ENCODE results near the gene ABHD14A.

The ABHD14A gene

DNA sequence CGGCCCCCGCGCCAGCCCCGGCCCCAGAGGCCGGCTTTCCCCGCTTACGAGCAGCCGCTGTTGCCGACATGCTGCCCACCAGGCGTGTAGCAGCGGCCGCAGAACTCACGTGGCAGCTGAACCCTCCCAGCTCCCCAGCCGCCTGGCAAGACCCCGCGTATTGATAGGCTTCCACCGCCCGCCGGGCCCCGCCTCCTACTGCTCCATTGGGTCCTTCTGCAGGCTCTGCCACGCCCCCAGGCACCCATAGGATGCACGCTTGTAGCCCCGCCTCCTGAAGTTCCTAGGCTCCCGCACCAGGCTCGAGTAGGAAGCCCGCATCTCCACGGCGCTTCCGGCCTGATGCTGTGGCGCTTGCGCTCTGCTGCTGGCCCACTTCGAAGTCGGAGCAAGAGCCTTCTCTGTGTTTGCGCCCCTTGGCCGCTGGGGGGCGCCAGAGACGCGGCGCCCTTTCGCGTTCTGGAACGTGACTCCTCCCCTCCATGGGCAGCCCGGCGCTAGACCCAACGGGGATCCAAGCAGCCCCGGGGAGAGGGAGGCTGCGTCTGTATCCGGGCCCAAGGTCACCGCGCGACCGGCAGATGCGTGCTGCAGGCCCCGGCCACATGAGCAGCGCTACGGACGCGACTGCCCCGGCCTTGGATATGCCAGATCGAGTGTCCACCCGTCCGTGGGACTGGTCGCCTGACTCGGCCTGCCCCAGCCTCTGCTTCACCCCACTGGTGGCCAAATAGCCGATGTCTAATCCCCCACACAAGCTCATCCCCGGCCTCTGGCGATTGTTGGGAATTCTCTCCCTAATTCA lies 32.9 kb upstream of the ABHD14A start, which contains the start of the genes PARP3 and RRP9:
Gene PARP3 (plus strand): TSS at position 566 of the 805 bp plus-strand sequence. CDS start 993 bp downstream, outside the sequence.
Gene RRP9 (minus strand): TSS at position 107 of the 805 bp plus-strand sequence. CDS start 37 bp downstream, at position 70.
- DNase-seq, result peak; percentile 99

DNA sequence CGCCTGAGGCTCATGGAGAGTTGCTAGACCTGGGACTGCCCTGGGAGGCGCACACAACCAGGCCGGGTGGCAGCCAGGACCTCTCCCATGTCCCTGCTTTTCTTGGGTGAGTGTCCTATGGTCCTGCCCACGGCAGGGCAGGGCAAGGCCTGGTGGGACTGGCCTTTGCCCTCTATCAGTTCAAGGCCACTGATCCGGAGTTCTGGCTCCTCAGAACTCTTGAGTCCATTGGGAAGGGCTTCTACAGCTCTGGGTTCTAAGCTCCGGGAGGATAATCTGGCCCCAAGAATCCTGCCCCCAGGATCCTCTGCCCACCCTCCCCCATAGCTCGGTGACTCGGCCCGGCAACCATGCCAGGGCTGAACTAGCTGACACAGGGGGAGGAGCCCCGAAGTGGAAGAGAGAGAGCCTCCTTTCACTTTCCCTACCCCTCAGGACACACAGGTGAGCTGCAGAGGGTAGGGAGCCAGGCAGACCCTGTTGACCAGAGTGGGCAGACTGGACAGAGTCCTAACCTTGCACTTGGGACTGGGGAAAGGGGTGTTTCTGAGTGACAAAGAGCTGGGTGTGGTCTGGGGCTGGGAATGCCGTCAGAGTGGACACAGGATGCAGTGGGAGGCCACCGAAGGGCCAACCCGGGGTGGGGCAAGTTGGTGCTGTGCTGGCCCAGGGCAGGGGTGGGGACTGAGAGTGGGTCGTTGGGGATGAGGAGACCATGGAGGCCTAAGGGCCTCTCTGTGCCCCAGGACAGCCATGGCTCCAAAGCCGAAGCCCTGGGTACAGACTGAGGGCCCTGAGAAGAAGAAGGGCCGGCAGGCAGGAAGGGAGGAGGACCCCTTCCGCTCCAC lies 32.0 kb upstream of the ABHD14A start:
- DNase-seq, result peak; percentile 82

DNA sequence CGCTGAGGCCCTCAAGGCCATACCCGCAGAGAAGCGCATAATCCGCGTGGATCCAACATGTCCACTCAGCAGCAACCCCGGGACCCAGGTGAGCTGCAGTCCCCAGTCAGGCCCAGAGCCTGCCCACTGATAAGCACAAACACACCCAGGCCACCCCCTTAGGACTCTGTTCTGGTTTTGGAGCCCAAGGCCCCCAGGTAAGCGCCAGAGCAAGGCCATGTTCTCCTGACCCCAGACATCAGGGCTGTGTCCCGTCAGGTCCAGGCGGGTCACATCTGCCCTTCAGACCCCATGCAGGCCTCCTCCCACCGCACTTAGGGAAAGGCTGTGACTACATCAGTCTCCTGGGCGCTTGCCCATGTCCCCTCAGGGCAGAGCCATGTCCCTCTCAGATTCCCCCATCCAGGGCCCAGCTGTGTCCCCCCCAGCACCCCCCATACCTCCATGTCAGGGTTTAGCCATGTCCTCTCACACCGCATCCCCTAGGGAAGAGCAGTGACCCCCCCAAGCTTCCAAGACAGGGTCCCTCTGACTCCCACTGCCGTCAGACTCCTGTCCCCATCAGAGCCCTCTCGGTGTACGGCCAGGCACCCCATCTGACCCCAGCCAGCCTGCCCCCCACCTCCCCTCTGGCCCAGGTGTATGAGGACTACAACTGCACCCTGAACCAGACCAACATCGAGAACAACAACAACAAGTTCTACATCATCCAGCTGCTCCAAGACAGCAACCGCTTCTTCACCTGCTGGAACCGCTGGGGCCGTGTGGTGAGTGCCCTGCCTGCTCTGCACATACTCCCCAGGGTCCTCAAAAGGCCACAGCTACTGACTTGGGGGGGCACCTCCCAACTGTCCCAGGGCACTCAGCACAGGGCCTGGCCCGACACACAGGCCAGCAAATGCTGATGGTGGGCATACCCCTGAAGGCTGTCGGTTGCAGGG lies 31.1 kb upstream of the ABHD14A start:
- DNase-seq, result peak; percentile 13

DNA sequence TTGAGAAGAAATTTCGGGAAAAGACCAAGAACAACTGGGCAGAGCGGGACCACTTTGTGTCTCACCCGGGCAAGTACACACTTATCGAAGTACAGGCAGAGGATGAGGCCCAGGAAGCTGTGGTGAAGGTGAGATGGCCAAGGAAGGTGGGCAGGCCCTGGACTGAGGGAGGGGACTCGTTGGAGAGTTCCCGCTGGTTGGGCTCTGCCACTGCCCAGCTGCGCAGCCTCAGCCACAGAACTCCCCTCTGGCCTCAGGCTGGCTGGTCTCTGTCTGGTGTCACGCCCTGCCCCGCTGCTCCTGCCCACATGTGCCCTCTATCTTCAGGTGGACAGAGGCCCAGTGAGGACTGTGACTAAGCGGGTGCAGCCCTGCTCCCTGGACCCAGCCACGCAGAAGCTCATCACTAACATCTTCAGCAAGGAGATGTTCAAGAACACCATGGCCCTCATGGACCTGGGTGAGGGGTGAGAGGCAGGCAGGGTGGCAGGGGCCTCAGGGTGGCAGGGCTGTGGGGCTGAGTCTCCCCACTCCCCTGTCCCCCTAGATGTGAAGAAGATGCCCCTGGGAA lies 30.3 kb upstream of the ABHD14A start:
- DNase-seq, result no peak

DNA sequence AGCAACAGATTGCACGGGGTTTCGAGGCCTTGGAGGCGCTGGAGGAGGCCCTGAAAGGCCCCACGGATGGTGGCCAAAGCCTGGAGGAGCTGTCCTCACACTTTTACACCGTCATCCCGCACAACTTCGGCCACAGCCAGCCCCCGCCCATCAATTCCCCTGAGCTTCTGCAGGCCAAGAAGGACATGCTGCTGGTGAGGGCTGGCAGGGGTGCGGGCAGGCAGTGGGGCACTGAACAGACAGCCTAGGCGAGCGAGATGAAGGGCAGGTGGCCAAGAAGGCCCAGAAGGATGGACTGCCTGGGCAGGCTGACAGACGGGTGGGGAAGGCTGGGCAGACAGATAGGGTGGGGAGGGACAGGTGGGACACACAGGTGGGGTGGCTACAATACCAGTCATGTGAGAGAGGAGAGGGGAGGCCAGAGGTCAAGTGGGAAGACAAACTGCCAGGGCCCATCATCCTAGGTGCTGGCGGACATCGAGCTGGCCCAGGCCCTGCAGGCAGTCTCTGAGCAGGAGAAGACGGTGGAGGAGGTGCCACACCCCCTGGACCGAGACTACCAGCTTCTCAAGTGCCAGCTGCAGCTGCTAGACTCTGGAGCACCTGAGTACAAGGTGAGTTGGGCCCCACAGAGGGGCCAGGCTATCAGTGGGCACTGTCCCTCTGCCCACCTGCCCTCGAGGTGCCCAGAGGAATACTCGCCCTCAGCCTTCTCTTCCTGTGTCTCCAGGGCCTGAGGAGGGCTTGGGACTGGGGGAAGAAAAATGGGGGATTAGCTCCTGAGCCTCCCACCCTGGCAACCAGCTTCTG lies 29.6 kb upstream of the ABHD14A start:
- no peak for DNase-seq

DNA sequence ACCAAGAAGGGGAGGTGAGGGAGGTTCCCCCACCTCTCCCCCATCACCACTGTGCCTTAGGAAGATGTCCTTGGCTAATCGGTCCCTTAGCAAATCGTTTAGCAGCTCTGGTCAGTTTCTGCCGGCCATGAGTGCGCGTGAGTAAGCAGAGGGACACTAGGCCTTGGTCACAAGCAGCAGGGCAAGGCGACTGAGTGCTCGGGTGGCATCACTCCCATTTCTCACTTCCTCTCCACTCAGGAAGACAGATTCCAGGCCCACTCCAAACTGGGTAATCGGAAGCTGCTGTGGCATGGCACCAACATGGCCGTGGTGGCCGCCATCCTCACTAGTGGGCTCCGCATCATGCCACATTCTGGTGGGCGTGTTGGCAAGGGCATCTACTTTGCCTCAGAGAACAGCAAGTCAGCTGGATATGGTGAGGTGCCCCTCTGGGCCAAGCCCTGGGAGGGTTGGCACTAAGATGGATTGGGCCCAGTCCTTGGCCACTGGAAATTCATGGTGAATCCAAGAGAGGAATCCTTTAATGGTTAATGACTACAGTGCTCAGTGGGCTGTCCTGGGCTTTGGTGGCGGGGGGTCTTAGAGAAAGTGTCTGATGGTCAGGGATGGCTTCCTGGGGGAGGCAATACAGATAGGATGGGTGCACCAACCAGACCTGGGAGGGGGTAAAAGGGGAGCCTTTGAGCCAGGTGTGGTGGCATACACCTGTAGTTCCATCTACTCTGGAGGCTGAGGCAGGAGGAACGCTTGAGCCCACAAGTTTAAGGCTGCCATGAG lies 28.7 kb upstream of the ABHD14A start:
- DNase-seq, result no peak

DNA sequence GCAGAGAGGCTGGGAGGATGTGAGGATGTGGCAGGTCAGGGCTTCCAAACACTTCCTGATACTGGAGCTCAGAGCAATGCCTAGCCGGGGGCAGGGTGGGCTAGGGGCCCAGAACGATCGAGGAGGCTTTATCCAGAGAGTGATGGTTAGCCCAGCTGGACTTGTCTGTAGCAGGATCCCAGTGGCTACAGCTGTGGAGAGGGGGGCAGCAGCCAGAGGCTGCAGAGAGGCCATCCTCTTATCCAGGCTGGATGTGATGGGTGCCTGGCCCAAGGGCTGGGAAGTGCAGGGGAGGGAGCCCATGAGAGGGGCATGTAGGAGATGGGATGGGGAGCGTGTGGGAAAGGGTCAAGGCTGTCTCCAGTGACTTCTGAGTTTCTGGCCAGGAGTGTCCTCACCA lies 28.1 kb upstream of the ABHD14A start:
- DNase-seq, result no peak

DNA sequence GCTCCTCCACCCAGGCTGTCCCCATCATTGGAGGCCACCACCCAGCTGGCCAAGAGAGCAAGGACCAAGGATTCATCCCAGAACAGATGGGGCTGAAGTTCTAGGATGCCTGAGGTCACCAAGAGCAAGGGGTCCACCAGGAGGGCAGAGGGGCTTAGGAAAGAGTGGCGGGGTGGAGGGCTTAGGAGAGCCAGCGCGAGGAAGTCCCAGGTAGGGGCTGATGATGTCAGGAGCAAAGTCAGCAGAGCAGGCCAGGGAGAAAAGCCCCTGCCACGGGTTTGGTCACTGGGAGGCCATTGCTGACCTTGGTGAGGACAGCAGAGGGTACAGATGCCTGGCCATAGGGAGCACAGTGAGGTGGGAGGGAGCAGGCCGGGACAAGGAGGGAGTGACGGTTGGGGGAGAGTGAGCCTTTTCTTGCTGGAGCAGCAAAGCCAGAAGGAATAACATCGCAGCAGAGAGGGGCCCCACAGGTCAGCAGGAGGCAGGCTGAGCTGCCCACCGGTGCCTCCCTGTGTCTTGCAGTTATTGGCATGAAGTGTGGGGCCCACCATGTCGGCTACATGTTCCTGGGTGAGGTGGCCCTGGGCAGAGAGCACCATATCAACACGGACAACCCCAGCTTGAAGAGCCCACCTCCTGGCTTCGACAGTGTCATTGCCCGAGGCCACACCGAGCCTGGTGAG lies 27.5 kb upstream of the ABHD14A start:
- DNase-seq, result no peak

DNA sequence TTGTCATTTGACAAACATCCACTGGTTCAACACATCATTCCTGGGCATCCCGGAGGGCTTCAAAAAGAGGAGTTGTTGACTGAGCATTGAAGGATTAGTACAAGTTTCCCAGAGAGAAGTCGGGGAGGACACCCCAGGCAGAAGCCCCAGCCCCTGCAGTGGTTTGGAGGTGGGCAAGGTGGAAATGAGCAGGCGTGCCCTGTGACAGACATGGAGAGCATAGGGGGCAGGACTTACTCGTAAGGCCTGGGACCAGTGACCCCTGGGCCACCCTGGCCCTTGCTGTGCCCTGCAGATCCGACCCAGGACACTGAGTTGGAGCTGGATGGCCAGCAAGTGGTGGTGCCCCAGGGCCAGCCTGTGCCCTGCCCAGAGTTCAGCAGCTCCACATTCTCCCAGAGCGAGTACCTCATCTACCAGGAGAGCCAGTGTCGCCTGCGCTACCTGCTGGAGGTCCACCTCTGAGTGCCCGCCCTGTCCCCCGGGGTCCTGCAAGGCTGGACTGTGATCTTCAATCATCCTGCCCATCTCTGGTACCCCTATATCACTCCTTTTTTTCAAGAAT lies 26.8 kb upstream of the ABHD14A start:
- DNase-seq, result no peak

DNA sequence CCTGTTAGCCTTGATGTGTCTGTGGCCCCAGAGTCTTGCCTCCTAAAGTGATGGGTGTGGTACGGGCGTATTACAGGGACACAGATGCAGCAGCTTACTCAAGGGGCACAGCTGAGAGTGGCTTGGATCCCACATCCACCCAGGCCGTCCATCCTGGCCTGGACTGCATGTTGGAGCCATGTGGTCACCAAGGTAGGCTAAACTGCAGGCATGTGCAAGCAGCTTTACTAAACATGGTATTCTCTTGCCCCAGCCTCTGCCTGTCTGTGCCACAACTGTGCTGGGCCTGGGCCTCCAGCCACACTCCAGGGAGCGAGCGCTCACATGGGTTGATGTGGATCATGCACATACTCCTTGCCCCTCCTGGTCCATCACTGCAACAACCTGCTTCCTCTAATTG lies 25.7 kb upstream of the ABHD14A start:
- DNase-seq, result no peak

DNA sequence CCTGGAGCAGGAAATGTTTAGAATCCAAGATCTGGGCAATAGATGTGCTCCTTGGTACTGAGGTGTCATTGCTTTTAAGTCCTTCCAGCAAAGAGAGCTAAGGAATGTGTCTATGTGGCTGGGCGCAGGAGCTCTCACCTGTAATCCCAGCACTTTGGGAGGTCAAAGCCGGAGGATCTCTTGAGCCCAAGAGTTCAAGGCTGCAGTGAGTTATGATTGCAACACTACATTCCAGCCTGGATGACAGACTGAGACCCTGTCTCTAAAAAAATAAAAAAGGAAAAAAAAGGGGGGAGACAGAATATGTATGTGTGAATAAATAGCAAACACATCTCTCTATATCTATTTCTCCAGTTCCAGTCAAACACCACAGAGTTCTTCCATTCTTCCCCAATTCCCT lies 24.0 kb upstream of the ABHD14A start:
- DNase-seq, result no peak

DNA sequence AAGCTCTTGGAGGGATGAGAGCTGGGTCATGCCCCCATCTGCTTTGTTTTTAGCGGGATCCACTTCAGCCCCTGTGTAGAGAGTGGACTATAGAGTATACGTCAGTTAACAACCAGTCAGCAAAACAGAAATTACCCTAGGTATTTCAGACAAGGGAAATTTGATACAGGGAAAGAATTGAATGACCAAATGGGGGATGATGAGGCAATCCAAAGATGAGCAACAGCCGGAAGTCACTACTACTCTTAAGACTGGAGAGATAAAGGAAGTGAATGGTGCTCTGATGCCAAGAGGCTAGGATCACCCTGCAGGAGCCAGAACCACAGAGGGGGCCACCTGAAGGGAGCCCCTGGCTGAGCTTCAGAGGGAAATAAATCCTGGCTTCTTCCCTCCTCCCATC lies 21.4 kb upstream of the ABHD14A start:
- no peak for DNase-seq

DNA sequence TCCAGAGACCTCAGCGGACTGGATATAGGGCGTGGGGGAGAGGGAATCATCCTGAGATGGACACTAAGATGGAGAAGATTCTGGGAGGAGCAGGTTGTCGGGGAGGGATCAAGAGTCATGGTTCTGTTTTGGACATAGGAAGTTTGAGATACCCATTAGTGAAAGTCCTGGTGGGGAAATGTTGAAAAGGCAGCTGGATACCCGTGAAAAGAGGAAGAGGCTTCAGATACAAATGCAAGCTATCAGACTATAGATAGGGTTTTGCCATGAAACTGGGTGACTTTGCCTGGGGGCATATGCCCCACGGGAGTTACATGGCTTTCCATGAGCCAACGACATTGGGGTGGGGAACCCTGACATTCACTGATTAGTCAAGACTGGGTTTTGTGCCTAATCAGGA lies 20.8 kb upstream of the ABHD14A start:
- DNase-seq, result no peak

DNA sequence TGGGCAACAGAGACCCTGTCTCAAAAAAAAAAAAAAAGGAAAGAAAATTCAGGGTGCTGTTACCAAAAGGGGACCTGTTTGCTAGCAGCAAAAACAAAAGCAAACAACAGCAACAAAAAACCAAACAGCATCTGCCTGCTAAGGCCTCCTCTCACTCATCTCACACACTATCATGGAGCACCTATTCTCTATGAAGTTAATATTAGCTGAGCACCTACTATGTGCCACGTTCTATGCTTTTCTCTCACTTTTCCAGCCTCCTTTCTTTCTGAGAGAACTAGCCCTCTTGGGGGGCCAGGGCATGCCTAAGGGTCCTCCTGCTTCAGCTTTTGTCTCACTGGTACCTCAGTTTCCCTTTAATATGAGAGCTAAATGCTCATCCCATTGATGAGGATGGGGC lies 20.2 kb upstream of the ABHD14A start:
- no peak for DNase-seq

DNA sequence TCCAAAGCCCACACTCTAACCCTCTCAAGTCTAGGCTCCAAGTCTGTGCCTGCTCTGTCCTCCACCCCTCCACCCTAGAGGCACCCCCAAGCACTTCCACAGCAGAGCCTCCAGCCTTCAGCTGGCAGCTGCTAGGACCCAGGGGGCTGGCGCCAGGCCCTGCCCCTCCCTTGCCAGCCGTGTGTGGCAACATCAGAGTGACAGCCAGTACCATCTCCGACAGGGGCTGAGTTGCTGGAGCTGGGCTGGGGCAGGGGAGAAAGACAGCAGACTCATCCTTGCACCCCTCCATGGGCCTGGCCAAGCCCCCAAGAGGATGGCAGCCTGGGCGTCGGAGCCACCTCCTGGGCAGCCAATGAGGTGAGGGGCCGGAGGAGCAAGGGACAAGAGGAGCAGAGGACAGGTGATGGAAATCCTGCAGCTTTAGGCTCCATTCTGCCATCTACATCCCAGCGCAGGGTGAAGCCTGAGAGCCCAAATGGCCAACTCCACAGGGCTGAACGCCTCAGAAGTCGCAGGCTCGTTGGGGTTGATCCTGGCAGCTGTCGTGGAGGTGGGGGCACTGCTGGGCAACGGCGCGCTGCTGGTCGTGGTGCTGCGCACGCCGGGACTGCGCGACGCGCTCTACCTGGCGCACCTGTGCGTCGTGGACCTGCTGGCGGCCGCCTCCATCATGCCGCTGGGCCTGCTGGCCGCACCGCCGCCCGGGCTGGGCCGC lies 19.5 kb upstream of the ABHD14A start, which contains the start of gene GPR62:
Gene GPR62 (plus strand): TSS at position 207 of the 718 bp plus-strand sequence. CDS start 272 bp downstream, at position 479.
- peak; percentile 86 for DNase-seq

DNA sequence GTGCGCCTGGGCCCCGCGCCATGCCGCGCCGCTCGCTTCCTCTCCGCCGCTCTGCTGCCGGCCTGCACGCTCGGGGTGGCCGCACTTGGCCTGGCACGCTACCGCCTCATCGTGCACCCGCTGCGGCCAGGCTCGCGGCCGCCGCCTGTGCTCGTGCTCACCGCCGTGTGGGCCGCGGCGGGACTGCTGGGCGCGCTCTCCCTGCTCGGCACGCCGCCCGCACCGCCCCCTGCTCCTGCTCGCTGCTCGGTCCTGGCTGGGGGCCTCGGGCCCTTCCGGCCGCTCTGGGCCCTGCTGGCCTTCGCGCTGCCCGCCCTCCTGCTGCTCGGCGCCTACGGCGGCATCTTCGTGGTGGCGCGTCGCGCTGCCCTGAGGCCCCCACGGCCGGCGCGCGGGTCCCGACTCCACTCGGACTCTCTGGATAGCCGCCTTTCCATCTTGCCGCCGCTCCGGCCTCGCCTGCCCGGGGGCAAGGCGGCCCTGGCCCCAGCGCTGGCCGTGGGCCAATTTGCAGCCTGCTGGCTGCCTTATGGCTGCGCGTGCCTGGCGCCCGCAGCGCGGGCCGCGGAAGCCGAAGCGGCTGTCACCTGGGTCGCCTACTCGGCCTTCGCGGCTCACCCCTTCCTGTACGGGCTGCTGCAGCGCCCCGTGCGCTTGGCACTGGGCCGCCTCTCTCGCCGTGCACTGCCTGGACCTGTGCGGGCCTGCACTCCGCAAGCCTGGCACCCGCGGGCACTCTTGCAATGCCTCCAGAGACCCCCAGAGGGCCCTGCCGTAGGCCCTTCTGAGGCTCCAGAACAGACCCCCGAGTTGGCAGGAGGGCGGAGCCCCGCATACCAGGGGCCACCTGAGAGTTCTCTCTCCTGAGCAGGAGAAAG lies 18.7 kb upstream of the ABHD14A start:
- peak; percentile 87 for DNase-seq

DNA sequence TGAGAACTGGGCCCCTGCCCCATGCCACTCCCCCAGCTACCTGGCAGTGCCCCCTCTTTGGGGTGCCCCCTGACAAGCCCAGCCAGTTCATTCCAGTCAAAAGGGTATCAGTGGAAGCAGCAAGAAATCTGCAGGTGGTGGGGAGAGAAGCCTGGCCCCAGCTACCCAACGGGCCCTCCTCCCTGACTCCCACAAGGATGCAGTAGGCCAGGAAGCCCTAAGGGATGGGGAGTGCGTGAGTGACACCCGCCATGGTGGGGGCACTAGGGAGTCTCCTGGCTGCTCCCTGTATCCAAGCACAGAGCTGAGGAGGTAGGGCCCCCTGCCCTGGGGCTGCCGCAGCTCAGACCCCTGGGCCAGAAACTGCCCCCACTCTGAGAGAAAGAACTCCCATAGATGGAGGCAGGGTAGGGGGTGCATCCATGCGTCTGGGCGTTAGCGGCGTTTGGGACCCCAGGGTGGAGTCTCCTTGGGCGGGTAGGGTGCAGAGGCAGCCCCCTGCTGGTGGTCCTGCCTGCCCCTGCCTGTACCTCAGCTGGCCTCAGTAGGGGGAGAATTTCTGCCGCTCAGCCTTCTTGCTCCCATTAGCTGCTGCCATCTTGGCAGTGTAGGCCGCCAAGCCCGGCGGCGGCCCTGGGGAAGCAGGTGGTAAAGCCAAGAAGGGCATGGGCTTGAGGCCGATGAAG lies 17.2 kb upstream of the ABHD14A start:
- DNase-seq, result no peak
